HG02798 (cell line): ENCODE measurements around the gene WDR59.
"Not testable (repeated sequence)": the region's sequence is repeated elsewhere in the genome, so short reads cannot be mapped to it uniquely, and the experiment has no call there.

Experiments used
- ATAC-seq: cut with Tn5 transposase; IDR thresholded peaks from one replicate; pipeline ENCODE4 v1.9.1; 2021; ENCODE audit warnings: mild to moderate bottlenecking; ENCODE audit not compliant: unreplicated experiment, poor library complexity

The WDR59 gene

GRCh38 chr16:75012380-75013081 is 27.6 kb upstream of the WDR59 start:
- peak; percentile 28 for ATAC-seq

- ATAC-seq, result peak; percentile 79
Measured at GRCh38 chr16:75011634-75012307, 26.8 kb upstream of the WDR59 start.

GRCh38 chr16:75010427-75010826 is 25.5 kb upstream of the WDR59 start:
- no peak for ATAC-seq

GRCh38 chr16:75007443-75007842 is 22.5 kb upstream of the WDR59 start:
- ATAC-seq, result no peak

GRCh38 chr16:75005697-75006096 is 20.8 kb upstream of the WDR59 start:
- ATAC-seq, result no peak

- no peak for ATAC-seq
Measured at GRCh38 chr16:75004460-75004859, 19.5 kb upstream of the WDR59 start.

GRCh38 chr16:75003931-75004330 is 19.0 kb upstream of the WDR59 start:
- ATAC-seq, result no peak

- ATAC-seq, result no peak
Measured at GRCh38 chr16:75002474-75002873, 17.6 kb upstream of the WDR59 start.

- ATAC-seq, result no peak
Measured at GRCh38 chr16:75000481-75001081, 15.7 kb upstream of the WDR59 start.

- no peak for ATAC-seq
Measured at GRCh38 chr16:74999609-75000480, 14.9 kb upstream of the WDR59 start.

- ATAC-seq, result peak; percentile 50
Measured at GRCh38 chr16:74999219-74999608, 14.3 kb upstream of the WDR59 start.

- ATAC-seq, result peak; percentile 70
Measured at GRCh38 chr16:74998481-74999218, 13.7 kb upstream of the WDR59 start, which contains the start of gene ZNRF1. Gene ZNRF1 (plus strand): TSS chr16:74999024. CDS start chr16:74999672, 648 bp downstream.

GRCh38 chr16:74997042-74997491 is 12.1 kb upstream of the WDR59 start:
- no peak for ATAC-seq

GRCh38 chr16:74995986-74996385 is 11.1 kb upstream of the WDR59 start:
- no peak for ATAC-seq

- no peak for ATAC-seq
Measured at GRCh38 chr16:74991593-74992403, 6.9 kb upstream of the WDR59 start.

GRCh38 chr16:74991268-74991592 is 6.3 kb upstream of the WDR59 start:
- ATAC-seq, result no peak

- ATAC-seq, result no peak
Measured at GRCh38 chr16:74990832-74991231, 5.9 kb upstream of the WDR59 start.

GRCh38 chr16:74989864-74990263 is 4.9 kb upstream of the WDR59 start:
- not testable (repeated sequence) for ATAC-seq

GRCh38 chr16:74987027-74987681 is 2.2 kb upstream of the WDR59 start:
- ATAC-seq, result no peak
